ENCODE measurements around the gene DMAC2L. TPM values are rescaled to one million over a fixed set of nuclear protein-coding genes. Genes with fewer than 3 reads are reported as not detected.

Gene DMAC2L
- polyA plus RNA-seq, 1 donor from 2014 or later, result 17.1 TPM

DNA sequence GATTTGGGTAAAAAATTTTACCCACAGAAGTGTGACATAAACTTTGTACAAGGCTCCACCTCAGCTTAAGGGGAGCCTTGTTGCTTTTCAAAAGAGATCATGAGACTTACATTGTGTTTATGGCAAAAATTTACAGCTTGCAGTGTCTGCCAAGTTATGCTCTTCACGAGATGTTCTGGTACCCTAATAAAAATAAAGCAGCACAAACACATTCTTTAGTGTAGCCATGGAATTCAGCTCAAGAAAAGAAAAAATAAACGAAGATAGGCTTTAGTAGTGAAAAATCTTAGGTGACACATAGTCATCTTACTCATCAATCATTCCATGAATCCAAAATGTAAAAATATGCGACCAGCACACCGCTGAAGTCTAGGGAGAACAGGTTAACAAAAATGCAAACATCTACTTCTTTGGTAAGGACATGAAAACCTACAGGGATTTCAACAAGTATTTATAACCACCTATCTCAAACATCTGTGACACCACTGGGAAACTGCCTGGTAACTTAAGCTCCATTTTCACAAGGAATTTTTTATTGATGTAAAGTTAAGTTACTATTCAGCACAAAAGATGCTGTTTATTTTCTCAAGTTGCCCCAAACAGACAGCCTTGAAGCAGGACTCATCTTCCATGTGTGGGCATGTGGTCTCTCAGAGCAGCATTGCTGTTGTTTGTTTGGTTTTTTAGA is 32.9 kb downstream of the DMAC2L start:
- no peaks in the 10 kb centered on the region for H3K79me2 ChIP-seq (replicated peaks; ENCODE audit: insufficient read depth, low read length)
- no peak overlapping the region for H2AFZ ChIP-seq (ENCODE audit: low read depth, low read length)
- TF ChIP-seq EP300 (conservative IDR thresholded peaks at IDR 0.05; ENCODE audit: poor library complexity, severe bottlenecking) (no peak), RAD21 (conservative IDR thresholded peaks at IDR 0.05) (no peak), POLR2AphosphoS5 (IDR thresholded peaks at IDR 0.05) (no peak), MXI1 (conservative IDR thresholded peaks at IDR 0.05; ENCODE audit: poor library complexity, severe bottlenecking) (no peak), TAF1 (IDR thresholded peaks at IDR 0.05; ENCODE audit: low read depth) (no peak), EZH2 (IDR thresholded peaks at IDR 0.05; ENCODE audit: borderline replicate concordance, insufficient read depth, low read length, poor library complexity, severe bottlenecking) (no peak), SMC3 (conservative IDR thresholded peaks at IDR 0.05; ENCODE audit: poor library complexity) (no peak)
- TF ChIP-seq, protein P1, sequence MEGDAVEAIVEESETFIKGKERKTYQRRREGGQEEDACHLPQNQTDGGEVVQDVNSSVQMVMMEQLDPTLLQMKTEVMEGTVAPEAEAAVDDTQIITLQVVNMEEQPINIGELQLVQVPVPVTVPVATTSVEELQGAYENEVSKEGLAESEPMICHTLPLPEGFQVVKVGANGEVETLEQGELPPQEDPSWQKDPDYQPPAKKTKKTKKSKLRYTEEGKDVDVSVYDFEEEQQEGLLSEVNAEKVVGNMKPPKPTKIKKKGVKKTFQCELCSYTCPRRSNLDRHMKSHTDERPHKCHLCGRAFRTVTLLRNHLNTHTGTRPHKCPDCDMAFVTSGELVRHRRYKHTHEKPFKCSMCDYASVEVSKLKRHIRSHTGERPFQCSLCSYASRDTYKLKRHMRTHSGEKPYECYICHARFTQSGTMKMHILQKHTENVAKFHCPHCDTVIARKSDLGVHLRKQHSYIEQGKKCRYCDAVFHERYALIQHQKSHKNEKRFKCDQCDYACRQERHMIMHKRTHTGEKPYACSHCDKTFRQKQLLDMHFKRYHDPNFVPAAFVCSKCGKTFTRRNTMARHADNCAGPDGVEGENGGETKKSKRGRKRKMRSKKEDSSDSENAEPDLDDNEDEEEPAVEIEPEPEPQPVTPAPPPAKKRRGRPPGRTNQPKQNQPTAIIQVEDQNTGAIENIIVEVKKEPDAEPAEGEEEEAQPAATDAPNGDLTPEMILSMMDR (IDR thresholded peaks at IDR 0.05; ENCODE audit: poor library complexity, severe bottlenecking), result no peak
- TF ChIP-seq, protein P2, sequence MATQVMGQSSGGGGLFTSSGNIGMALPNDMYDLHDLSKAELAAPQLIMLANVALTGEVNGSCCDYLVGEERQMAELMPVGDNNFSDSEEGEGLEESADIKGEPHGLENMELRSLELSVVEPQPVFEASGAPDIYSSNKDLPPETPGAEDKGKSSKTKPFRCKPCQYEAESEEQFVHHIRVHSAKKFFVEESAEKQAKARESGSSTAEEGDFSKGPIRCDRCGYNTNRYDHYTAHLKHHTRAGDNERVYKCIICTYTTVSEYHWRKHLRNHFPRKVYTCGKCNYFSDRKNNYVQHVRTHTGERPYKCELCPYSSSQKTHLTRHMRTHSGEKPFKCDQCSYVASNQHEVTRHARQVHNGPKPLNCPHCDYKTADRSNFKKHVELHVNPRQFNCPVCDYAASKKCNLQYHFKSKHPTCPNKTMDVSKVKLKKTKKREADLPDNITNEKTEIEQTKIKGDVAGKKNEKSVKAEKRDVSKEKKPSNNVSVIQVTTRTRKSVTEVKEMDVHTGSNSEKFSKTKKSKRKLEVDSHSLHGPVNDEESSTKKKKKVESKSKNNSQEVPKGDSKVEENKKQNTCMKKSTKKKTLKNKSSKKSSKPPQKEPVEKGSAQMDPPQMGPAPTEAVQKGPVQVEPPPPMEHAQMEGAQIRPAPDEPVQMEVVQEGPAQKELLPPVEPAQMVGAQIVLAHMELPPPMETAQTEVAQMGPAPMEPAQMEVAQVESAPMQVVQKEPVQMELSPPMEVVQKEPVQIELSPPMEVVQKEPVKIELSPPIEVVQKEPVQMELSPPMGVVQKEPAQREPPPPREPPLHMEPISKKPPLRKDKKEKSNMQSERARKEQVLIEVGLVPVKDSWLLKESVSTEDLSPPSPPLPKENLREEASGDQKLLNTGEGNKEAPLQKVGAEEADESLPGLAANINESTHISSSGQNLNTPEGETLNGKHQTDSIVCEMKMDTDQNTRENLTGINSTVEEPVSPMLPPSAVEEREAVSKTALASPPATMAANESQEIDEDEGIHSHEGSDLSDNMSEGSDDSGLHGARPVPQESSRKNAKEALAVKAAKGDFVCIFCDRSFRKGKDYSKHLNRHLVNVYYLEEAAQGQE (IDR thresholded peaks at IDR 0.05; ENCODE audit: borderline replicate concordance), result no peak
- no peak overlapping the region for H3K9ac ChIP-seq (ENCODE audit: low read length)
- H3K9me2 ChIP-seq (ENCODE audit: insufficient read depth, low read length), result no peaks in the 10 kb centered on the region
- no peak overlapping the region for H3K4me3 ChIP-seq (ENCODE audit: low read length)
- no peaks in the 10 kb centered on the region for H3F3A ChIP-seq (ENCODE audit: insufficient read depth, low read length, poor library complexity, severe bottlenecking)
- no peak overlapping the region for H3K27ac ChIP-seq (ENCODE audit: low read length)
- H4K20me1 ChIP-seq (ENCODE audit: insufficient read depth), result no peaks in the 10 kb centered on the region
- no peaks in the 10 kb centered on the region for H3K36me3 ChIP-seq (ENCODE audit: insufficient read depth, low read length)
- H3K27me3 ChIP-seq (ENCODE audit: insufficient read depth, low read depth, low read length), result no peaks in the 10 kb centered on the region
- H3K4me2 ChIP-seq (ENCODE audit: low read length), result no peak overlapping the region
- no peaks in the 10 kb centered on the region for H3K9me3 ChIP-seq (ENCODE audit: low read length)

DNA sequence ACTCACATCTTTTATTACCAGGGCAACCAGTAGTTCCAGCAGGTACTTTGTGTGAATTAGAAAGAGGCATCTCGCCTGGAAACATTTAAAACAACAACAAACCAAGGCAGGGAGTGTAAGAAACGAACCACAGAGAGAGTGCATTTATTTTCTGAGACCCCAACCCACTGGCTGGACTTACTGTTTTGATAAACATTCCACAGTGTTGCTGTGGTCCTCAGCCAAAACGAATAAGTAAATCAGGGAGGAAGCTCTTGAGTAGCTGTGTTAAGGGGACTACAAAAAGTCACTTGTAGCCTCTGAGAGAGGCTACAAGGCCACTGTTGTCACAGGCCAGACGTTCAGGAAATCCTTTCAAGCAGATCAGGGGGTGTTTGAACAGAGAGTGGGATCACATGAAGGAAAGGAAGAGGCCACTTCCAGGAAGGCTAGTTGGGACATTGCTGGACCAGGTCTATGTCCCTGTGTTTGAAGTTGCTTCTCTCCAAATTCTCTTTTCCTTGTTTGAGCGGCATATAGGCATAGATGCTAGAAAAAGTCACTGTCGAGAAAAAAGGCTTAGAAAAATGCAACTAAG is 33.8 kb downstream of the DMAC2L start:
- no peak overlapping the region for H3K27ac ChIP-seq (ENCODE audit: low read length)
- H3K9me3 ChIP-seq (ENCODE audit: low read length), result no peaks in the 10 kb centered on the region
- no peaks in the 10 kb centered on the region for H3K9me2 ChIP-seq (ENCODE audit: insufficient read depth, low read length)
- H3K27me3 ChIP-seq (ENCODE audit: insufficient read depth, low read depth, low read length), result no peaks in the 10 kb centered on the region
- H3K4me3 ChIP-seq (ENCODE audit: low read length), result no peak overlapping the region
- H3K79me2 ChIP-seq (replicated peaks; ENCODE audit: insufficient read depth, low read length), result no peaks in the 10 kb centered on the region
- no peak overlapping the region for H2AFZ ChIP-seq (ENCODE audit: low read depth, low read length)
- no peak for TF ChIP-seq MXI1 (conservative IDR thresholded peaks at IDR 0.05; ENCODE audit: poor library complexity, severe bottlenecking)
- TF ChIP-seq RAD21 (conservative IDR thresholded peaks at IDR 0.05), result no peak
- no peak for TF ChIP-seq POLR2AphosphoS5 (IDR thresholded peaks at IDR 0.05)
- no peaks in the 10 kb centered on the region for H3F3A ChIP-seq (ENCODE audit: insufficient read depth, low read length, poor library complexity, severe bottlenecking)
- no peaks in the 10 kb centered on the region for H4K20me1 ChIP-seq (ENCODE audit: insufficient read depth)
- H3K36me3 ChIP-seq (ENCODE audit: insufficient read depth, low read length), result no peaks in the 10 kb centered on the region
- no peak overlapping the region for H3K4me2 ChIP-seq (ENCODE audit: low read length)
- H3K9ac ChIP-seq (ENCODE audit: low read length), result no peak overlapping the region
